ENCODE measurements around the gene FARS2. TPM values are rescaled to one million over a fixed set of nuclear protein-coding genes. Genes with fewer than 3 reads are reported as not detected.

The FARS2 gene
- total RNA-seq, 1 experiment from 2014 or later = 13.8 TPM

DNA sequence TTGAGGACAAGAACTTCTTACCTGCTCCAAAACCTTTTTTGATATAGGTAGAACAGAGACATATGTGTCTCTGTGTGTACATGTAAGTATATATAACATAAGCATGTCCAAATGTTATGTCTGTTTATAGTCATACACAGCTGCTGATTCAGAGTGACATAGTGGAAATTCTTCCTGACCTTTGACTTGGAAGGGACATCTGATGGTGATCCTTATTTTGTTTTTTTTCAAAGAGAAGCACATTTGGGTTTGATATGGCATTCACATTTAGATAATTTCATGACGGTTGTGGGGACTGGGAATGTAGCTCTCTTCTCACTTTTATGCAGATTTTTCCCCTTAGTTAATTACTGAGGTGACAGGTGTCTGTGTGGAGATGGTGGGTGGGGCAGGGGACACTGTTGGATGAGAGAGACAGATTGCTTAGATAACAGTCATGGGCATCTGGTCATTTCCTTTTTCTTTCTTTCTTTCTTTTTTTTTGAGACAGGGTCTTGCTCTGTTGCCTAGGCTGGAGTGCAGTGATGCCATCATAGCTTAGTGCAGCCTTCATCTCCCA is 39.0 kb downstream of the FARS2 start:
- no peak overlapping the region for H3K27ac ChIP-seq (ENCODE audit: low read depth, low read length)
- TF ChIP-seq, protein P1, sequence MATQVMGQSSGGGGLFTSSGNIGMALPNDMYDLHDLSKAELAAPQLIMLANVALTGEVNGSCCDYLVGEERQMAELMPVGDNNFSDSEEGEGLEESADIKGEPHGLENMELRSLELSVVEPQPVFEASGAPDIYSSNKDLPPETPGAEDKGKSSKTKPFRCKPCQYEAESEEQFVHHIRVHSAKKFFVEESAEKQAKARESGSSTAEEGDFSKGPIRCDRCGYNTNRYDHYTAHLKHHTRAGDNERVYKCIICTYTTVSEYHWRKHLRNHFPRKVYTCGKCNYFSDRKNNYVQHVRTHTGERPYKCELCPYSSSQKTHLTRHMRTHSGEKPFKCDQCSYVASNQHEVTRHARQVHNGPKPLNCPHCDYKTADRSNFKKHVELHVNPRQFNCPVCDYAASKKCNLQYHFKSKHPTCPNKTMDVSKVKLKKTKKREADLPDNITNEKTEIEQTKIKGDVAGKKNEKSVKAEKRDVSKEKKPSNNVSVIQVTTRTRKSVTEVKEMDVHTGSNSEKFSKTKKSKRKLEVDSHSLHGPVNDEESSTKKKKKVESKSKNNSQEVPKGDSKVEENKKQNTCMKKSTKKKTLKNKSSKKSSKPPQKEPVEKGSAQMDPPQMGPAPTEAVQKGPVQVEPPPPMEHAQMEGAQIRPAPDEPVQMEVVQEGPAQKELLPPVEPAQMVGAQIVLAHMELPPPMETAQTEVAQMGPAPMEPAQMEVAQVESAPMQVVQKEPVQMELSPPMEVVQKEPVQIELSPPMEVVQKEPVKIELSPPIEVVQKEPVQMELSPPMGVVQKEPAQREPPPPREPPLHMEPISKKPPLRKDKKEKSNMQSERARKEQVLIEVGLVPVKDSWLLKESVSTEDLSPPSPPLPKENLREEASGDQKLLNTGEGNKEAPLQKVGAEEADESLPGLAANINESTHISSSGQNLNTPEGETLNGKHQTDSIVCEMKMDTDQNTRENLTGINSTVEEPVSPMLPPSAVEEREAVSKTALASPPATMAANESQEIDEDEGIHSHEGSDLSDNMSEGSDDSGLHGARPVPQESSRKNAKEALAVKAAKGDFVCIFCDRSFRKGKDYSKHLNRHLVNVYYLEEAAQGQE (IDR thresholded peaks at IDR 0.05; ENCODE audit: low read depth) = no peak
- no peak for TF ChIP-seq YY1 (IDR thresholded peaks at IDR 0.05; ENCODE audit: extremely low read depth, insufficient replicate concordance, low read depth, low read length)
- TF ChIP-seq, protein P2, sequence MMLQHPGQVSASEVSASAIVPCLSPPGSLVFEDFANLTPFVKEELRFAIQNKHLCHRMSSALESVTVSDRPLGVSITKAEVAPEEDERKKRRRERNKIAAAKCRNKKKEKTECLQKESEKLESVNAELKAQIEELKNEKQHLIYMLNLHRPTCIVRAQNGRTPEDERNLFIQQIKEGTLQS (IDR thresholded peaks at IDR 0.05) = no peak
- no peak for TF ChIP-seq RAD21 (IDR thresholded peaks at IDR 0.05; ENCODE audit: low read depth)
- H3K9me3 ChIP-seq (ENCODE audit: control insufficient read depth in 1 of 2, insufficient read depth in 1 of 2, low read depth in 1 of 2, low read length in 2 of 2) = no peaks in the 10 kb centered on the region
- no peaks in the 10 kb centered on the region for H3K9me2 ChIP-seq (ENCODE audit: insufficient read depth)
- BruUV-seq (replicated peaks) = no TSS peak
- H3K4me1 ChIP-seq (ENCODE audit: control insufficient read depth in 1 of 2, insufficient read depth in 2 of 2, low read length in 2 of 2) = peaks cover 0 to 6% of the 10 kb centered on the region in 2 experiments; a peak in 1 of 4 replicates
- no peaks in the 10 kb centered on the region for H3K27me3 ChIP-seq (ENCODE audit: insufficient read depth, low read length)
- ATAC-seq = no peak
- POLR2A ChIA-PET = no interaction called here
- DNase-seq (ENCODE audit: low read depth, low spot score) = no peak
- no peaks in the 10 kb centered on the region for H3K36me3 ChIP-seq (ENCODE audit: control insufficient read depth in 1 of 2, insufficient read depth in 2 of 2, low read length in 2 of 2)
- H3K79me2 ChIP-seq (ENCODE audit: insufficient read depth, low read length) = no peaks in the 10 kb centered on the region; the same call in 1 of the 2 replicates
- no peak overlapping the region for H3K4me3 ChIP-seq (replicated peaks in 1 of 2; ENCODE audit: low read depth in 1 of 2, low read length in 2 of 2)
- H3K9ac ChIP-seq (ENCODE audit: low read length) = no peak overlapping the region
- intact Hi-C loops (cut with micrococcal nuclease) = no loop called here
- RAD21 ChIA-PET (ENCODE audit: low non-redundant PET in 1 of 2, low total read pairs in 2 of 2, uncharacterized antibody in 2 of 2, unreplicated experiment in 2 of 2) = no interaction called here
- H3K4me2 ChIP-seq (ENCODE audit: low read length) = no peak overlapping the region
- no peak overlapping the region for H2AFZ ChIP-seq (ENCODE audit: low read depth, low read length, poor library complexity, severe bottlenecking)
- H4K20me1 ChIP-seq (ENCODE audit: insufficient read depth) = no peaks in the 10 kb centered on the region
- CTCF ChIA-PET = interaction anchor here (0.7 to 1.1 kb wide), 2 partner anchors 25 to 156 kb away, joined by 3 read pairs; no protein-coding TSS in a partner anchor

Measured in HCT116 (cell line).